NCI-H82 treated with DMSO at 0.1 percent for 48 hours (cell line): ENCODE measurements around the gene KIR3DL1.
"Not testable (repeated sequence)": the region's sequence is repeated elsewhere in the genome, so short reads cannot be mapped to it uniquely, and the experiment has no call there.

Source experiments
- DNase-seq: peaks from one replicate; lab custom pipeline; 2025; ENCODE audit not compliant: unreplicated experiment; lab: John Stamatoyannopoulos, UW

Gene KIR3DL1

GRCh38 chr19:54816251-54816650 lies at the start of gene KIR3DL1:
TSS of gene KIR3DL1 (plus strand) at chr19:54816468.
- DNase-seq: not testable (repeated sequence)

GRCh38 chr19:54769646-54770045 lies 46.6 kb upstream of the KIR3DL1 start, which contains the start of gene KIR2DL1:
TSS of gene KIR2DL1 (plus strand) at chr19:54769793. CDS start at chr19:54769851, 58 bp downstream.
- DNase-seq: not testable (repeated sequence)

GRCh38 chr19:54770511-54770910 lies 45.8 kb upstream of the KIR3DL1 start:
- not testable (repeated sequence) for DNase-seq

- DNase-seq: not testable (repeated sequence)
Measured at GRCh38 chr19:54771018-54771960, 45.0 kb upstream of the KIR3DL1 start.

GRCh38 chr19:54772666-54773065 lies 43.6 kb upstream of the KIR3DL1 start:
- DNase-seq: not testable (repeated sequence)

- DNase-seq: not testable (repeated sequence)
Measured at GRCh38 chr19:54775095-54775815, 41.0 kb upstream of the KIR3DL1 start.

GRCh38 chr19:54775830-54776229 lies 40.4 kb upstream of the KIR3DL1 start:
- not testable (repeated sequence) for DNase-seq

GRCh38 chr19:54777851-54778250 lies 38.4 kb upstream of the KIR3DL1 start:
- DNase-seq: not testable (repeated sequence)

GRCh38 chr19:54778896-54779295 lies 37.4 kb upstream of the KIR3DL1 start:
- DNase-seq: not testable (repeated sequence)

GRCh38 chr19:54782916-54783315 lies 33.4 kb upstream of the KIR3DL1 start:
- not testable (repeated sequence) for DNase-seq

- not testable (repeated sequence) for DNase-seq
Measured at GRCh38 chr19:54786091-54786723, 30.1 kb upstream of the KIR3DL1 start.

- DNase-seq: not testable (repeated sequence)
Measured at GRCh38 chr19:54788154-54788553, 28.1 kb upstream of the KIR3DL1 start.

GRCh38 chr19:54790711-54791110 lies 25.6 kb upstream of the KIR3DL1 start:
- no peak for DNase-seq

GRCh38 chr19:54791476-54791875 lies 24.8 kb upstream of the KIR3DL1 start:
- DNase-seq: no peak

GRCh38 chr19:54792814-54793213 lies 23.5 kb upstream of the KIR3DL1 start:
- no peak for DNase-seq

GRCh38 chr19:54795758-54796157 lies 20.5 kb upstream of the KIR3DL1 start:
- DNase-seq: no peak

- no peak for DNase-seq
Measured at GRCh38 chr19:54803410-54803809, 12.9 kb upstream of the KIR3DL1 start, which contains the start of gene KIR2DL4. TSS of gene KIR2DL4 (plus strand) at chr19:54803610. CDS start at chr19:54803652, 42 bp downstream.

- no peak for DNase-seq
Measured at GRCh38 chr19:54804101-54804500, 12.2 kb upstream of the KIR3DL1 start.

- no peak for DNase-seq
Measured at GRCh38 chr19:54804571-54804970, 11.7 kb upstream of the KIR3DL1 start.

GRCh38 chr19:54805665-54806515 lies 10.4 kb upstream of the KIR3DL1 start:
- no peak for DNase-seq
